Thymus (tissue), 11 donors: ENCODE data around the gene SLC12A8. TPM values are rescaled to one million over a fixed set of nuclear protein-coding genes. Genes with fewer than 3 reads are reported as not detected.
A peak's percentile ranks its signal among the peaks of the same experiment; 100 is the strongest.

ENCODE experiments used
- DNase-seq, 9 donors: peaks; one replicate each; pipeline ENCODE4 v3.0.0-alpha.2; 2013; ENCODE audit warnings: low spot score in 9 of 9, low read depth in 6 of 9, missing footprints in 1 of 9
- H3K27ac ChIP-seq, 2 donors: one replicate each; pipeline ENCODE4 v1.5.1; 2013; ENCODE audit warnings: control low read depth in 1 of 2, low read depth in 1 of 2, low read length in 1 of 2, mild to moderate bottlenecking in 1 of 2, moderate library complexity in 1 of 2
- H3K27me3 ChIP-seq, 2 donors: one replicate each; pipeline ENCODE4 v1.5.1; 2013; ENCODE audit warnings: low read length in 1 of 2; ENCODE audit not compliant: control insufficient read depth in 2 of 2, insufficient read depth in 1 of 2
- H3K36me3 ChIP-seq, 2 donors: one replicate each; pipeline ENCODE4 v1.5.1; 2013; ENCODE audit warnings: low read length in 1 of 2, mild to moderate bottlenecking in 1 of 2, moderate library complexity in 1 of 2; ENCODE audit not compliant: control insufficient read depth in 2 of 2, insufficient read depth in 2 of 2
- H3K4me1 ChIP-seq, 2 donors: one replicate each; pipeline ENCODE4 v1.5.1; 2013; ENCODE audit warnings: low read length in 2 of 2; ENCODE audit not compliant: control insufficient read depth in 2 of 2, insufficient read depth in 2 of 2
- H3K4me3 ChIP-seq, 2 donors: one replicate each; pipeline ENCODE4 v1.5.1; 2013; ENCODE audit warnings: low read length in 2 of 2, control low read depth in 1 of 2, mild to moderate bottlenecking in 1 of 2
- H3K9me3 ChIP-seq, 2 donors: one replicate each; pipeline ENCODE4 v1.5.1; 2013; ENCODE audit warnings: low read length in 1 of 2, mild to moderate bottlenecking in 1 of 2; ENCODE audit not compliant: control insufficient read depth in 2 of 2, insufficient read depth in 1 of 2
- WGBS: extraction: QIAGEN DNeasy Blood & Tissue Kit; methylation state at CpG from one replicate; pipeline ENCODE4 v1.1.7; 2013; 5-methylcytosine and 5-hydroxymethylcytosine counted together
- polyA plus RNA-seq: library from polyadenylated mRNA; stranded (reverse); fragments of 200-250 nt; gene quantifications from one replicate; pipeline ENCODE4 v1.2.3, GENCODE V29; 2013
- total RNA-seq: library from RNA; stranded (reverse); fragments of 120-200 nt; gene quantifications from one replicate; pipeline ENCODE4 v1.2.4, GENCODE V29; 2013
- donor health status: healthy.

SLC12A8 gene
- total and polyA plus RNA-seq, 2 donors, result 0.80 to 0.94 TPM

DNA sequence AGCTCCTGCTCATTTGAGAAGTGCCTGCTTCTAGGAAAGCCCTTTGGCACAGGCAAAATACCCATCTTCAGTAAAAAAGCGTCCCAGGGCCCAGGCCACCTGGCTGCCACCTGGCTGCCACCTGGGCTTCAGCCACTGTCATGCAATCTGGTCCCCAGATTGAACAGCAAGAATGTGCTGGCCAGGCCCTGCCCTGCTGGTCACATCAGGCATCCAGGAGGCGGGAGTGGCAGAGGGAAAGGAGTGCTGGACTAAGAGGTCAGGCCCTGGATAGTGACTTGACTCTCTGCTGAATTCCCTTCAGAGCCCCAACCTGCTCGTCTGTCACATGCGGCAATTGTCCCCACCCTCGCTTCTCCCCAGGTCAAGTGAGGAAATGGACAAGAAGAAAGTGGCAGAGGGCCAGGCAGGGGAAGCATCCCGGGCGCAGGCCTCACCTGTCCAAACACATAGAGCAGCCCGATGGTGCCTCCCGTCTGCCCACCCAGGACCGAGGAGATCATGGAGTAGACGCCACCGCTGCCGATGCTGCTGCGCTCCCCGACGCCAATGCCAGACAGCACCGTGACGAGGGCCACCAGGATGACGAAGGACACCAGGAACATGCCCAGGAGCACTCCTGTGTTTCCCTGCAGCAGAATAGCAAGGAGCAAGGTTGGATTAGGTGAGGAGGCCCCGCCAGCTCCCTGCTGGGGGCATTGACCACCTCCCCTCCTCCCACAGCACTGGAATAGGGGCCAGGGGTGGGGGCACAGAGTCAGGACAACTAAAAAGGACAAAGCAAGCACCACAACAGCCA is 25.5 kb downstream of the SLC12A8 start:
- Histone ChIP-seq H3K36me3 (no peaks in the 10 kb centered on the region), H3K4me1 (peaks cover 0 to 9% of the 10 kb centered on the region in 2 donors), H3K9me3 (no peaks in the 10 kb centered on the region), H3K27me3 (no peaks in the 10 kb centered on the region), H3K4me3 (no peak overlapping the region), H3K27ac (no peak overlapping the region)
- DNase-seq, result no peak
- 97% methylated on average over 20 of the region's 20 CpGs for WGBS

DNA sequence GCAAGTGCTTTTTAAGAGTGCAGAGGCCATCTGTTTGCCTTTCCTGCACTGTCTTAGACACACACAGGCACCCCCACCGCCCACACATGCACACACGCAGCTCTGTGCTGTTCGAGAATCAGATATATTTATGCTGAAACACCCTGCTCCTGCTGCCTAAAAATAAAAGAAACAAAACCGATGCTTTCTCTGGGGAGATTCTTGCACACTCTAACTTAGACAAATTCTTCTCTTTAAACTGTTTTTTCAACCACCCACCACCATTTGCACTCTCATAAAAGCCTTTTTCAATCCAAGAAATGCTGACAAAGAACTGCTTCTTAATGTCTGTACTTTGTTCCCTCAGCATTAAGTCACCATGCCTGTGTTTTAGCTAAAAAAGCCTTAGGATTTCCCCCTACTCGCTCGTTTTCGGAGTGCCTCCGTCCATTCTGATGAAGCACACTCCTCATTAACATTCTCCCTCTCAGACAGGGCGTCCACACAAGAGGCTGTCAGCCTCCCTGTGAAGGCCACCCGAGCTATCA is 26.2 kb downstream of the SLC12A8 start:
- Histone ChIP-seq H3K4me1 (peaks cover 0 to 6% of the 10 kb centered on the region in 2 donors), H3K27me3 (no peaks in the 10 kb centered on the region), H3K4me3 (no peak overlapping the region), H3K36me3 (no peaks in the 10 kb centered on the region), H3K27ac (no peak overlapping the region), H3K9me3 (no peaks in the 10 kb centered on the region)
- 84% methylated on average over 10 of the region's 10 CpGs for WGBS
- DNase-seq, result peak in 6 of 9 donors; percentile 13 to 41 (median 14)

- DNase-seq, result no peak
- 92% methylated on average over 3 of the region's 3 CpGs for WGBS
- Histone ChIP-seq H3K36me3 (no peaks in the 10 kb centered on the region), H3K4me1 (peaks cover 0 to 6% of the 10 kb centered on the region in 2 donors), H3K4me3 (no peak overlapping the region), H3K27ac (no peak overlapping the region), H3K27me3 (no peaks in the 10 kb centered on the region), H3K9me3 (no peaks in the 10 kb centered on the region)
These were observed 26.7 kb downstream of the SLC12A8 start for GRCh38 chr3:125185805-125186204.

GRCh38 chr3:125179884-125180240 is 32.7 kb downstream of the SLC12A8 start:
- no peaks in the 10 kb centered on the region for H3K9me3 ChIP-seq
- no peak for DNase-seq
- 100% methylated on average over 1 of the region's 1 CpG for WGBS
- no peaks in the 10 kb centered on the region for H3K27me3 ChIP-seq
- H3K4me3 ChIP-seq, result no peak overlapping the region
- no peaks in the 10 kb centered on the region for H3K36me3 ChIP-seq
- H3K27ac ChIP-seq, result no peak overlapping the region
- no peaks in the 10 kb centered on the region for H3K4me1 ChIP-seq

GRCh38 chr3:125179143-125179883 is 33.2 kb downstream of the SLC12A8 start:
- Histone ChIP-seq H3K27ac (no peak overlapping the region), H3K4me1 (no peaks in the 10 kb centered on the region), H3K36me3 (no peaks in the 10 kb centered on the region), H3K4me3 (no peak overlapping the region), H3K9me3 (no peaks in the 10 kb centered on the region), H3K27me3 (no peaks in the 10 kb centered on the region)
- DNase-seq, result no peak
- 77% methylated on average over 3 of the region's 3 CpGs for WGBS

DNA sequence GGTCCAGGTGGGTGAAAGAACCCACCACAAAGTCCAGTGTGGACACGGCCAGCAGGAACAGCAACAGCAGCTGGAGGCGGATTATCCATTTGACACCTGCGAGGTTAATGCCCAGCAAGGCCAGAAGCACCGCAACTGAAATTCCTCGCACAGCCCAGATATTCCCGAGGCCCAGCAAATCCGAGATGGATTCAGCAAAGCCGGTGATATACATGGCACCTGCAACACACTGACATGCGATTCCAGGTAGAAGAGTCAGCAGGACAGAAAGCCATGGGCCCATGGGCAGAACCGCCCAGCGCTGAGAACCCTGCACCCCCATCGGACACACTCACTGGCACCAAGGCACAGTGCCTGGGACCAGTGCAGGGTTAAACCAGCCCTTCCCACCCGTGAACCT is 34.8 kb downstream of the SLC12A8 start:
- no peak for DNase-seq

DNA sequence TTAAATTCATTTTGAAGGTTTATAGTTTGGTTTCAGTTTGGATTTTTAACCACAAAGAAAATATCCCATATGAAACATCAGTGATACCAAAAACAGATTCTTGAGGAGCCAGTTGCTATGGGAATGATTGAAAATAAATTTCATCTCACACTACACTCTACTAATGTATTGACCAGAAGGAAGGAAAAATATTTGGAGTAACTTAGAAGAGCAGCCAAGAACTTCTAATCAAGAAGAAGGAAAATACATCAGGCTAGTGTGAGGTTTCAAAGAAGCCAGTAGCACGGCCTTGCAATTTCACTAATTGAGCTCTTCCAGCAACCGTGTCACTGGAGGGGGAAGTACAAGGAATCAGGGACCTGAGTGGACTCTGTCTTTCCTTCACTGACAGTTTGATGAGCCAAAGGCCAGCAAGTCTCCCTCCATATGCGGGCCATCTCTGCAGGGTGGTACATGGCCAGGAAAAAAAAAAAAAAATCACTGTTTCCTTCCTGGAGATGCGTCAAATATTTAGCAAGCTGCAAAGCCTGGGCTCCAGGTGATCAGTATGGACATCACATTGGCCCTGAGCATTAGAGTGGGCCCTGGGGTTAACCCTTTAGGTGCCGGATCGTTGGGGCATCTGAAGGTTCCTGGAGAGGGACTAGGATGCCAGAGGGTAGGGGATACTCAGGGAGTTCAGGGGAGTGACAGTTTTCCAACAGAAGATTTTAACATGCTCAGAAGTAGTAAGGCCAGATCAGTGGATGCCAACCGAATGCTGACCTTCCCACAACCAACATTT is 37.1 kb downstream of the SLC12A8 start:
- Histone ChIP-seq H3K9me3 (no peaks in the 10 kb centered on the region), H3K4me3 (no peak overlapping the region), H3K4me1 (no peaks in the 10 kb centered on the region), H3K27ac (no peak overlapping the region), H3K27me3 (no peaks in the 10 kb centered on the region), H3K36me3 (no peaks in the 10 kb centered on the region)
- no peak for DNase-seq
- 98% methylated on average over 7 of the region's 7 CpGs for WGBS

More for the DNA sequence above, 34.8 kb downstream of the SLC12A8 start:
- Histone ChIP-seq H3K36me3 (no peaks in the 10 kb centered on the region), H3K4me3 (no peak overlapping the region), H3K27me3 (no peaks in the 10 kb centered on the region), H3K27ac (no peak overlapping the region), H3K9me3 (no peaks in the 10 kb centered on the region), H3K4me1 (no peaks in the 10 kb centered on the region)
- 94% methylated on average over 13 of the region's 13 CpGs for WGBS

DNA sequence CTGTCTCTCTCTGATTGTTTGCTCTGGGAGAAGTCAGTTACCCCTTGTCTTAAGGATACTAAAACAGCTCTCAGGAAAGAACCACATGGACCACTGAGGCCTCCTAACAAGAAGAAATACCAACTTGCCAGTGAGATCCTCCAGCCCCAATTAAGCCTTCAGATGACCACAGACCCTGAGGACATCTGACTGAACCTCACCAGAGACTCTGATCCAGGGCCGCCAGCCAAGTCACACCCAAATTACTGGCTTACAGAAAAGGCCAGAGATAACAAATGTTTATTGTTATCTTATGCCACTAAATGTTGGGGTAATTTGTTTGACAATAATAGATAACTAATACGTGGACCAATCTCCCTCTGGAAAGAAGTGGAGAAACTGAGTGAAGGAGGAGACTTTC is 40.2 kb downstream of the SLC12A8 start:
- Histone ChIP-seq H3K27ac (no peak overlapping the region), H3K27me3 (no peaks in the 10 kb centered on the region), H3K4me1 (no peaks in the 10 kb centered on the region), H3K4me3 (no peak overlapping the region), H3K9me3 (no peaks in the 10 kb centered on the region), H3K36me3 (no peaks in the 10 kb centered on the region)
- 99% methylated on average over 2 of the region's 2 CpGs for WGBS
- no peak for DNase-seq
